Effector memory CD8-positive, alpha-beta T cell (primary cell): Measurements from ENCODE around the gene PPARGC1A.

Experiments
- ATAC-seq: fragments of 150-1000 bp; cut with Tn5 transposase; replicated peaks from 2 replicates; pipeline ENCODE4 v1.10.0; 2021; ENCODE audit warnings: mild to moderate bottlenecking, moderate library complexity
- DNase-seq, 3 experiments: peaks; one replicate each; pipeline ENCODE4 v3.0.0; 2021
- H3K27ac Mint-ChIP-seq, 2 donors: one replicate each; pipeline ENCODE4 v1.8.0; 2022; ENCODE audit warnings: mild to moderate bottlenecking in 2 of 2, mixed read lengths in 2 of 2, moderate library complexity in 2 of 2
- H3K27me3 Mint-ChIP-seq, 2 donors: one replicate each; pipeline ENCODE4 v1.8.0; 2022; ENCODE audit warnings: mixed read lengths in 2 of 2
- H3K36me3 Mint-ChIP-seq: one replicate; pipeline ENCODE4 v1.8.0; 2022; ENCODE audit warnings: mild to moderate bottlenecking, moderate library complexity, mixed read lengths; ENCODE audit not compliant: insufficient read depth
- H3K4me1 Mint-ChIP-seq, 2 donors: one replicate each; pipeline ENCODE4 v1.8.0; 2022; ENCODE audit warnings: low read depth in 2 of 2, mixed read lengths in 2 of 2
- H3K4me3 Mint-ChIP-seq, 2 donors: one replicate each; pipeline ENCODE4 v1.8.0; 2022; ENCODE audit warnings: mild to moderate bottlenecking in 2 of 2, mixed read lengths in 2 of 2, moderate library complexity in 2 of 2
- H3K9me3 Mint-ChIP-seq, 2 donors: one replicate each; pipeline ENCODE4 v1.8.0; 2022; ENCODE audit warnings: mixed read lengths in 2 of 2

PPARGC1A gene

GRCh38 chr4:23922013-23922412 lies 32.2 kb upstream of the PPARGC1A start:
- Mint-ChIP-seq H3K27me3 (no peaks in the 10 kb centered on the region), H3K4me3 (no peak overlapping the region), H3K9me3 (peaks cover 11 to 16% of the 10 kb centered on the region in 2 donors), H3K27ac (no peak overlapping the region), H3K36me3 (peaks cover 4% of the 10 kb centered on the region), H3K4me1 (no peaks in the 10 kb centered on the region)
- no peak for DNase-seq
- no peak for ATAC-seq

GRCh38 chr4:23921447-23921845 lies 31.6 kb upstream of the PPARGC1A start:
- Mint-ChIP-seq H3K27ac (no peak overlapping the region), H3K9me3 (peaks cover 11% of the 10 kb centered on the region in 2 donors), H3K36me3 (peaks cover 4% of the 10 kb centered on the region), H3K4me1 (no peaks in the 10 kb centered on the region), H3K4me3 (no peak overlapping the region), H3K27me3 (no peaks in the 10 kb centered on the region)
- ATAC-seq (no peak), DNase-seq (no peak)

GRCh38 chr4:23920716-23921446 lies 31.0 kb upstream of the PPARGC1A start:
- no peaks in the 10 kb centered on the region for H3K27me3 Mint-ChIP-seq
- DNase-seq (no peak), ATAC-seq (no peak)
- H3K4me1 Mint-ChIP-seq: no peaks in the 10 kb centered on the region
- H3K9me3 Mint-ChIP-seq: peaks cover 6 to 7% of the 10 kb centered on the region in 2 donors
- H3K36me3 Mint-ChIP-seq: peaks cover 4% of the 10 kb centered on the region
- H3K4me3 Mint-ChIP-seq: no peak overlapping the region
- no peak overlapping the region for H3K27ac Mint-ChIP-seq

- Mint-ChIP-seq H3K4me1 (no peaks in the 10 kb centered on the region), H3K36me3 (peaks cover 4% of the 10 kb centered on the region), H3K4me3 (no peak overlapping the region), H3K27ac (no peak overlapping the region), H3K27me3 (no peaks in the 10 kb centered on the region), H3K9me3 (peaks cover 6 to 7% of the 10 kb centered on the region in 2 donors)
- ATAC-seq (no peak), DNase-seq (no peak)
These were observed 30.4 kb upstream of the PPARGC1A start for GRCh38 chr4:23920296-23920695.

GRCh38 chr4:23916282-23916681 lies 26.4 kb upstream of the PPARGC1A start:
- ATAC-seq (no peak), DNase-seq (no peak)
- H3K36me3 Mint-ChIP-seq: peaks cover 4% of the 10 kb centered on the region
- no peak overlapping the region for H3K27ac Mint-ChIP-seq
- H3K9me3 Mint-ChIP-seq: peaks cover 6 to 7% of the 10 kb centered on the region in 2 donors
- H3K4me1 Mint-ChIP-seq: no peaks in the 10 kb centered on the region
- no peak overlapping the region for H3K4me3 Mint-ChIP-seq
- H3K27me3 Mint-ChIP-seq: no peaks in the 10 kb centered on the region

GRCh38 chr4:23915459-23916132 lies 25.7 kb upstream of the PPARGC1A start:
- Mint-ChIP-seq H3K4me1 (no peaks in the 10 kb centered on the region), H3K27ac (no peak overlapping the region), H3K27me3 (no peaks in the 10 kb centered on the region), H3K36me3 (peaks cover 4% of the 10 kb centered on the region), H3K4me3 (no peak overlapping the region), H3K9me3 (peaks cover 2 to 5% of the 10 kb centered on the region in 2 donors)
- DNase-seq (no peak), ATAC-seq (no peak)

GRCh38 chr4:23911675-23912455 lies 22.0 kb upstream of the PPARGC1A start:
- Mint-ChIP-seq H3K4me1 (no peaks in the 10 kb centered on the region), H3K36me3 (no peaks in the 10 kb centered on the region), H3K9me3 (peaks cover 0 to 6% of the 10 kb centered on the region in 2 donors), H3K27me3 (no peaks in the 10 kb centered on the region), H3K27ac (no peak overlapping the region), H3K4me3 (no peak overlapping the region)
- ATAC-seq: no peak
- no peak for DNase-seq

GRCh38 chr4:23909671-23910070 lies 19.8 kb upstream of the PPARGC1A start:
- Mint-ChIP-seq H3K9me3 (peaks cover 7 to 12% of the 10 kb centered on the region in 2 donors), H3K27me3 (no peaks in the 10 kb centered on the region), H3K27ac (no peak overlapping the region), H3K4me3 (no peak overlapping the region), H3K36me3 (no peaks in the 10 kb centered on the region), H3K4me1 (no peaks in the 10 kb centered on the region)
- no peak for ATAC-seq
- no peak for DNase-seq

GRCh38 chr4:23906839-23907238 lies 17.0 kb upstream of the PPARGC1A start:
- Mint-ChIP-seq H3K4me3 (no peak overlapping the region), H3K4me1 (no peaks in the 10 kb centered on the region), H3K27me3 (no peaks in the 10 kb centered on the region), H3K36me3 (no peaks in the 10 kb centered on the region), H3K9me3 (peaks cover 7 to 12% of the 10 kb centered on the region in 2 donors), H3K27ac (no peak overlapping the region)
- ATAC-seq (no peak), DNase-seq (no peak)

GRCh38 chr4:23904639-23905071 lies 14.8 kb upstream of the PPARGC1A start:
- Mint-ChIP-seq H3K36me3 (no peaks in the 10 kb centered on the region), H3K9me3 (peaks cover 7 to 12% of the 10 kb centered on the region in 2 donors)

GRCh38 chr4:23903859-23904438 lies 14.1 kb upstream of the PPARGC1A start:
- H3K27me3 Mint-ChIP-seq: no peaks in the 10 kb centered on the region
- no peak overlapping the region for H3K27ac Mint-ChIP-seq
- H3K9me3 Mint-ChIP-seq: peaks cover 7 to 12% of the 10 kb centered on the region in 2 donors
- ATAC-seq (no peak), DNase-seq (no peak)
- H3K4me1 Mint-ChIP-seq: no peaks in the 10 kb centered on the region
- no peaks in the 10 kb centered on the region for H3K36me3 Mint-ChIP-seq
- H3K4me3 Mint-ChIP-seq: no peak overlapping the region

More at GRCh38 chr4:23904639-23905071, 14.8 kb upstream of the PPARGC1A start:
- H3K4me1 Mint-ChIP-seq: no peaks in the 10 kb centered on the region
- no peak overlapping the region for H3K27ac Mint-ChIP-seq
- no peak overlapping the region for H3K4me3 Mint-ChIP-seq
- no peaks in the 10 kb centered on the region for H3K27me3 Mint-ChIP-seq
- ATAC-seq (no peak), DNase-seq (no peak)

GRCh38 chr4:23902222-23902804 lies 12.5 kb upstream of the PPARGC1A start:
- DNase-seq: no peak
- Mint-ChIP-seq H3K4me1 (no peaks in the 10 kb centered on the region), H3K36me3 (no peaks in the 10 kb centered on the region), H3K27me3 (no peaks in the 10 kb centered on the region), H3K4me3 (no peak overlapping the region), H3K9me3 (peaks cover 9 to 13% of the 10 kb centered on the region in 2 donors), H3K27ac (no peak overlapping the region)
- no peak for ATAC-seq

GRCh38 chr4:23900636-23901035 lies 10.8 kb upstream of the PPARGC1A start:
- no peaks in the 10 kb centered on the region for H3K36me3 Mint-ChIP-seq

More at GRCh38 chr4:23900636-23901035, 10.8 kb upstream of the PPARGC1A start:
- ATAC-seq (no peak), DNase-seq (no peak)
- Mint-ChIP-seq H3K4me3 (no peak overlapping the region), H3K27ac (no peak overlapping the region), H3K27me3 (no peaks in the 10 kb centered on the region), H3K4me1 (no peaks in the 10 kb centered on the region), H3K9me3 (peaks cover 5 to 13% of the 10 kb centered on the region in 2 donors)
